Heart left ventricle (tissue), 16 donors: Measurements from ENCODE around the gene SLIT3. TPM values are rescaled to one million over a fixed set of nuclear protein-coding genes. Genes with fewer than 3 reads are reported as not detected.
A peak's percentile ranks its signal among the peaks of the same experiment; 100 is the strongest.

ENCODE experiments used
- ATAC-seq, 4 donors: fragments of 200-7000 bp; cut with Tn5 transposase; one replicate each; pipeline ENCODE4 v1.9.1; 2020 to 2022; ENCODE audit warnings: moderate library complexity in 4 of 4, mild to moderate bottlenecking in 3 of 4, moderate number of reproducible peaks in 1 of 4
- DNase-seq, 5 donors: peaks; one replicate each; pipeline ENCODE4 v3.0.0-alpha.2; 2020
- H3K27ac ChIP-seq, 12 donors: fragments of 200-600 bp; sonication (generic) in 4 of 12; one replicate each; pipeline versions ENCODE4 v1.5.0 to v1.8.0; 2016 to 2022; ENCODE audit warnings: mild to moderate bottlenecking in 2 of 12
- H3K27me3 ChIP-seq, 9 donors: fragments of 200-600 bp; sonication (generic) in 2 of 9; one replicate each; pipeline versions ENCODE4 v1.5.1 to v1.8.0; 2016 to 2022; ENCODE audit warnings: mild to moderate bottlenecking in 3 of 9
- H3K36me3 ChIP-seq, 9 donors: fragments of 200-600 bp; sonication (generic) in 2 of 9; one replicate each; pipeline versions ENCODE4 v1.5.0 to v1.8.0; 2018 to 2022; ENCODE audit warnings: mild to moderate bottlenecking in 2 of 9
- H3K4me1 ChIP-seq, 12 donors: fragments of 200-600 bp; sonication (generic) in 4 of 12; one replicate each; pipeline versions ENCODE4 v1.5.0 to v1.8.0; 2016 to 2022; ENCODE audit warnings: mild to moderate bottlenecking in 3 of 12
- H3K4me3 ChIP-seq, 12 donors: fragments of 200-600 bp; sonication (generic) in 4 of 12; one replicate each; pipeline versions ENCODE4 v1.5.0 to v1.8.0; 2017 to 2022; ENCODE audit warnings: mild to moderate bottlenecking in 9 of 12, moderate library complexity in 4 of 12
- H3K9me3 ChIP-seq, 12 donors: fragments of 200-600 bp; sonication (generic) in 4 of 12; one replicate each; pipeline versions ENCODE4 v1.5.0 to v1.8.0; 2016 to 2022; ENCODE audit warnings: mild to moderate bottlenecking in 1 of 12
- POLR2A ChIP-seq, 2 donors: fragments of 450-650 bp; IDR thresholded peaks; one replicate each; pipeline ENCODE4 v1.6.1; 2017; ENCODE audit warnings: antibody characterized with exemption in 2 of 2, mild to moderate bottlenecking in 2 of 2, moderate library complexity in 2 of 2
- WGBS, 4 donors: extraction: QIAGEN DNeasy Blood & Tissue Kit in 2 of 4; methylation state at CpG; one replicate each; pipeline versions ENCODE4 v1.1.5 to v1.1.7; 2013 to 2018; 5-methylcytosine and 5-hydroxymethylcytosine counted together
- intact Hi-C, 10 donors: fragments of 100-400 bp; cut with DNase I; formaldehyde crosslinking; loops; one replicate each; pipeline versions ENCODE4 v1.11.1 to v1.14.2; 2022
- polyA plus RNA-seq, 2 donors: library from polyadenylated mRNA; stranded (reverse); fragments of 200-250 nt; gene quantifications; one replicate each; pipeline ENCODE4 v1.2.3, GENCODE V29; 2013
- total RNA-seq, 9 donors: library from RNA; depleted of rRNA in 2 of 9; stranded (reverse); fragments of >200 nt in 2 of 9; fragmentation: NEBNext Ultra II Directional in 3 of 9; extraction: Animal tissue kit (Norgen Biotek cat#: 25700) in 3 of 9; gene quantifications; one replicate each; pipeline versions ENCODE4 v1.1.0 to v1.2.4, GENCODE V29; 2016 to 2023
- TF ChIP-seq, protein P1 (sequence below), 12 donors: fragments of 200-600 bp; sonication (generic) in 4 of 12; IDR thresholded peaks; one replicate each; pipeline versions ENCODE4 v1.5.0 to v1.8.0; 2018 to 2022; ENCODE audit warnings: antibody characterized with exemption in 12 of 12, mild to moderate bottlenecking in 5 of 12
- donor health status: ischemic (EF 13 %, LVEDD 7.1; RV severe dilation, severe dysfunction).
- donor health status: healthy with polysubstance abuse.
- donor health status: DM: no; HTN: yes; CAD: no.
- donor health status: DM: no; HTN: no; CAD: no.
- donor health status: ischemic (EF 25% LVEDD 6.9; RV normal size, moderate dysfunction).
- donor health status: ischemic (EF 25% LVEDD 5.7; RV mildly dilated, moderate dysfunction).
- donor health status: healthy.
- donor health status: DM: yes; HTN: yes; CAD: no.
- donor health status: ischemic (EF 35%, LVEDD 5.7; RV mildly dilated, moderate dysfunction).
- donor health status: nonischemic (EF 11% LVEDD 7.7; RV severe dilation, severe dysfunction).
- donor health status: DM: yes; HTN: yes; CAD: no.
- donor health status: PGD.
- donor health status: ischemic (EF 29% LVEDD 5.4; RV normal size, mild dysfunction).
- donor health status: nonischemic (EF 23%, LVEDD 6.1; RV moderate dilation, normal function).

The SLIT3 gene
- total and polyA plus RNA-seq, 11 donors, result 2.3 to 40.3 (median 14.4) TPM

DNA sequence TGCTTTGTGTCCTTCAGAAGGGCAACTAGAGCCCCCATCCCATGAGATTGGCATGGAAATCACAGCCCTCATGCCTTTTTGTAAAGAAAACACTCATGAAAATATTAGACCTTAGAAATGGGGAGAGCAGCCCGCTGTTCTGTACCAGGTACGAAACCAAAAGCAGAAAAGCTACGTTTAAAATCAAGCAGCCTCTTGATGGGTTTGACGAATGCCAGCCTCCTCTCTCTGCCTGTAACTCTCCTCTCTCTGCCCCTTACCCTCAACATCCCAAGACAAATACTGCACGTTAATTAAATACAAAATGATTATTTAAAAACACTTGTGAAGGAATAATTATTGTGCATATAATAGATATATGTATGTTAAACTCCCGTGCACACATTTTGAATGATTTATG lies 390.1 kb downstream of the SLIT3 start:
- WGBS, 4 donors, result 76 to 83% (median 78%) methylated on average over 6 of the region's 6 CpGs
- Histone ChIP-seq H3K27me3 (no peaks in the 10 kb centered on the region), H3K4me3 (no peak overlapping the region), H3K36me3 (no peaks in the 10 kb centered on the region), H3K27ac (no peak overlapping the region), H3K4me1 (peaks cover 0 to 11% (median 0%) of the 10 kb centered on the region in 12 donors), H3K9me3 (no peaks in the 10 kb centered on the region)
- ATAC-seq, result no peak
- no peak for DNase-seq
- TF ChIP-seq, protein P1, sequence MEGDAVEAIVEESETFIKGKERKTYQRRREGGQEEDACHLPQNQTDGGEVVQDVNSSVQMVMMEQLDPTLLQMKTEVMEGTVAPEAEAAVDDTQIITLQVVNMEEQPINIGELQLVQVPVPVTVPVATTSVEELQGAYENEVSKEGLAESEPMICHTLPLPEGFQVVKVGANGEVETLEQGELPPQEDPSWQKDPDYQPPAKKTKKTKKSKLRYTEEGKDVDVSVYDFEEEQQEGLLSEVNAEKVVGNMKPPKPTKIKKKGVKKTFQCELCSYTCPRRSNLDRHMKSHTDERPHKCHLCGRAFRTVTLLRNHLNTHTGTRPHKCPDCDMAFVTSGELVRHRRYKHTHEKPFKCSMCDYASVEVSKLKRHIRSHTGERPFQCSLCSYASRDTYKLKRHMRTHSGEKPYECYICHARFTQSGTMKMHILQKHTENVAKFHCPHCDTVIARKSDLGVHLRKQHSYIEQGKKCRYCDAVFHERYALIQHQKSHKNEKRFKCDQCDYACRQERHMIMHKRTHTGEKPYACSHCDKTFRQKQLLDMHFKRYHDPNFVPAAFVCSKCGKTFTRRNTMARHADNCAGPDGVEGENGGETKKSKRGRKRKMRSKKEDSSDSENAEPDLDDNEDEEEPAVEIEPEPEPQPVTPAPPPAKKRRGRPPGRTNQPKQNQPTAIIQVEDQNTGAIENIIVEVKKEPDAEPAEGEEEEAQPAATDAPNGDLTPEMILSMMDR (IDR thresholded peaks at IDR 0.05), result no peak
- TF ChIP-seq POLR2A (IDR thresholded peaks at IDR 0.05), result no peak
- intact Hi-C loops, result no loop called here

DNA sequence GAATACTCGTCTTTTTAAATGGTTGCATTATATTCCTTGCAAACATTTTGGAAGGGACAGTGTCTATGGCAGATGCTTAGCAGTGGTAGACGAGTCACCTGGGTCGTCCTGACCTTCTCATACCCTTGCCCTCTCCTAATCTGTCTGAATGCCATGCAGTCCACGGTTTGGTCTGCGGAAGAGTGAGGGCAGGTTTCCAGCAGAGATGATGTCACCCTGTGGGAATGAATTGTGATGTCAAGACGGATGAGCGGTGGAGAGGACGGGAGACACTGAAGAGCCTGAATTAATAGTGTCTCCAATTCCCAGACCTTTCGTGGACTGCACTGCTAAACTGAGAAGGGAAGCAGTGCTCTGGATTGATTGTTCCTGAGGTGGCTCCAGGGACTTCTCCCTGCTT lies 392.7 kb downstream of the SLIT3 start:
- no peak for TF ChIP-seq POLR2A (IDR thresholded peaks at IDR 0.05)
- TF ChIP-seq, protein P1 (IDR thresholded peaks at IDR 0.05), result no peak
- peak; percentile 68 to 93 (median 90) for ATAC-seq
- no peaks in the 10 kb centered on the region for H3K36me3 ChIP-seq
- DNase-seq, result peak in 4 of 5 donors; percentile 32 to 64 (median 57)
- no peak overlapping the region for H3K4me3 ChIP-seq
- H3K9me3 ChIP-seq, result no peaks in the 10 kb centered on the region
- no peaks in the 10 kb centered on the region for H3K27me3 ChIP-seq
- no peak overlapping the region for H3K27ac ChIP-seq
- 19 to 34% (median 23%) methylated on average over 9 of the region's 9 CpGs for WGBS, 4 donors
- intact Hi-C loops, result no loop called here
- H3K4me1 ChIP-seq, result peaks cover 0 to 11% (median 0%) of the 10 kb centered on the region in 12 donors

DNA sequence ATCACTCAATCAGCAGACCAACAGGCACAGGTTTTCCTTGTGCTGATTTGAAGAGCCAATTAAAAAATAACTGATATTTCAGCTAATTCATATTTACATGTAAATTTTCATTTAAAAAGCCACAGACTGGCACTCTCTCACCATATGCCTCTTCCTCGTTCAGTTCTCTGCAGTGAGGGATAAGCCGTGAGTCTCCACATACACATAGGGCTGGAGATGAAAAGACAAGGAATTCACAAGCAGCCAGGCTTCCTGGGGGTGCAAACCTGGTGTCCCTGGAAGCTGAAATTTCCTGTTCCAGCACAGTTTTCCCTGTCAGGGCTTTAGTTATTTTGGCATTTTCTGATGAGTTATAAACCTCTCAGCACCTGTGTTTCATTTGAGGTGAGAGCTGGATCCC lies 397.9 kb downstream of the SLIT3 start:
- no peak for ATAC-seq
- 83 to 88% (median 87%) methylated on average over 2 of the region's 2 CpGs for WGBS, 4 donors
- no peaks in the 10 kb centered on the region for H3K36me3 ChIP-seq
- TF ChIP-seq POLR2A (IDR thresholded peaks at IDR 0.05), result no peak
- TF ChIP-seq, protein P1 (IDR thresholded peaks at IDR 0.05), result no peak
- H3K27me3 ChIP-seq, result no peaks in the 10 kb centered on the region
- no peak for DNase-seq
- no peaks in the 10 kb centered on the region for H3K9me3 ChIP-seq
- H3K4me3 ChIP-seq, result no peak overlapping the region
- peaks cover 0 to 8% (median 0%) of the 10 kb centered on the region in 12 donors for H3K4me1 ChIP-seq
- no peak overlapping the region for H3K27ac ChIP-seq
- intact Hi-C loops, result no loop called here

DNA sequence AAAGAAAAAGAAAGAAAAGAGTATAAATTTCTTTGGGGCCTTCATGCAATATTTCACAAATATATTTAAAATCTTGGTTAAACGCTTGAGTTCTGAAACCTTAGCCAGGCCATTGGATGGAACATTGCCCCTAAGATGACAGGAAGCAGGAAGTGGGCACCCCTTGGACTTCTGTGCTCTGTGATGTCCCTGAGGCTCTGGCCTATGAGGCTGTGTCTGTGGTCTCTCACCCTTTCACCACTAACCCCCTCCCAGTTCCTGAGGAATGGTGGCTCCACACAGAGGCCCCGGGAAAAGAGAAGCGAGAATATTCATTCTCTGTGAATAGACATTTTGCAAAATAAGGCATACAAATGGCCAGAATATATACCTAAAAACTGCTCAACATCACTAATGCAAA lies 401.3 kb downstream of the SLIT3 start:
- intact Hi-C loops, result no loop called here
- H3K36me3 ChIP-seq, result no peaks in the 10 kb centered on the region
- H3K27me3 ChIP-seq, result no peaks in the 10 kb centered on the region
- TF ChIP-seq, protein P1 (IDR thresholded peaks at IDR 0.05), result no peak
- no peak for TF ChIP-seq POLR2A (IDR thresholded peaks at IDR 0.05)
- no peaks in the 10 kb centered on the region for H3K9me3 ChIP-seq
- DNase-seq (no peak), ATAC-seq (no peak)
- no peak overlapping the region for H3K27ac ChIP-seq
- 79 to 85% (median 83%) methylated on average over 3 of the region's 3 CpGs for WGBS, 4 donors
- H3K4me3 ChIP-seq, result no peak overlapping the region
- peaks cover 0 to 7% (median 0%) of the 10 kb centered on the region in 12 donors for H3K4me1 ChIP-seq
